K562 (cell line): ENCODE results near the gene EXOSC1. TPM values are rescaled to one million over a fixed set of nuclear protein-coding genes. Genes with fewer than 3 reads are reported as not detected.

ENCODE experiments used
- ATAC-seq: fragments of 200-7000 bp; cut with Tn5 transposase; 3 replicates; pipeline ENCODE4 v1.9.1; 2020; ENCODE audit warnings: moderate library complexity
- BruUV-seq: library from RNA; stranded (reverse); fragments of 400-500 nt; replicated peaks from 2 replicates; lab custom pipeline; 2021; lab: Mats Ljungman, UMichigan
- CTCF ChIA-PET: fragments of 300-600 bp; formaldehyde crosslinking; extraction: SDS; loops from one replicate; lab custom pipeline; 2021; ENCODE audit warnings: low intra/inter-chr PET ratio; lab: Yijun Ruan, JAX
- POLR2A ChIA-PET: fragments of 300-600, 350-650 bp; sonication (Branson Sonifier 250); formaldehyde crosslinking; extraction: SDS; loops from one replicate; lab custom pipeline; 2021; ENCODE audit warnings: antibody characterized with exemption, inconsistent platforms; lab: Yijun Ruan, JAX
- DNase-seq, 4 experiments: peaks; one replicate each; pipeline versions ENCODE4 v3.0.0 to v3.0.0-alpha.2; 2011 to 2018; ENCODE audit warnings: low spot score in 3 of 4, mixed read lengths in 3 of 4; ENCODE audit errors: extremely low read depth in 1 of 4
- FAIRE-seq: peaks from 2 replicates; lab custom pipeline; 2011; peaks lifted over from hg19 to GRCh38; lab: Jason Lieb, UNC
- H2AFZ ChIP-seq: 2 replicates; pipeline ENCODE4 v1.6.0; 2011; ENCODE audit warnings: low read depth, low read length, control low read depth, inconsistent platforms
- H3K27ac ChIP-seq: fragments of 200-600 bp; 3 replicates; pipeline ENCODE4 v1.8.0; 2011; ENCODE audit warnings: low read depth, mild to moderate bottlenecking, control low read depth, inconsistent platforms, low read length, moderate library complexity, mixed read lengths; ENCODE audit errors: extremely low read depth
- H3K27me3 ChIP-seq, 2 experiments: fragments of 300-600 bp in 1 of 2; 2 replicates in 1 of 2; 3 replicates in 1 of 2; pipeline versions ENCODE4 v1.6.0 to v1.8.0; 2011; ENCODE audit warnings: inconsistent platforms in 2 of 2, low read length in 2 of 2, mild to moderate bottlenecking in 1 of 2, mixed read lengths in 1 of 2, moderate library complexity in 1 of 2; ENCODE audit not compliant: control insufficient read depth in 2 of 2, insufficient read depth in 2 of 2
- H3K36me3 ChIP-seq: fragments of 300-600 bp; 3 replicates; pipeline ENCODE4 v1.8.0; 2011; ENCODE audit warnings: mild to moderate bottlenecking, low read length, inconsistent platforms; ENCODE audit not compliant: control insufficient read depth, insufficient read depth
- H3K4me1 ChIP-seq, 2 experiments: fragments of 200-600 bp in 1 of 2; replicated peaks in 1 of 2; 2 replicates in 1 of 2; 3 replicates in 1 of 2; pipeline versions ENCODE4 v1.5.1 to v1.8.0; 2011; ENCODE audit warnings: inconsistent platforms in 2 of 2, low read length in 2 of 2, mild to moderate bottlenecking in 1 of 2, mixed read lengths in 1 of 2, moderate library complexity in 1 of 2; ENCODE audit not compliant: control insufficient read depth in 2 of 2, insufficient read depth in 2 of 2
- H3K4me2 ChIP-seq: 2 replicates; pipeline ENCODE4 v1.6.1; 2011; ENCODE audit warnings: low read length, control low read depth, inconsistent platforms, mixed read lengths; ENCODE audit not compliant: insufficient read depth
- H3K4me3 ChIP-seq: fragments of 200-600 bp; sonication (generic), shearing (Covaris generic); 2 replicates; pipeline ENCODE4 v1.5.1; 2016; ENCODE audit warnings: control low read depth, inconsistent platforms
- H3K79me2 ChIP-seq: fragments of 200-600 bp; 3 replicates; pipeline ENCODE4 v1.8.0; 2011; ENCODE audit warnings: low read length, inconsistent platforms; ENCODE audit not compliant: control insufficient read depth, insufficient read depth
- H3K9ac ChIP-seq, 2 experiments: 2 replicates each; pipeline versions ENCODE4 v1.6.0 to v1.6.1; 2011; ENCODE audit warnings: low read depth in 2 of 2, low read length in 2 of 2, control low read depth in 1 of 2, inconsistent platforms in 1 of 2, mild to moderate bottlenecking in 1 of 2, mixed read lengths in 1 of 2; ENCODE audit not compliant: insufficient read depth in 1 of 2
- H3K9me1 ChIP-seq: one replicate; pipeline ENCODE4 v1.6.0; 2011; ENCODE audit warnings: inconsistent platforms, mild to moderate bottlenecking, low read length, moderate library complexity; ENCODE audit not compliant: control insufficient read depth, insufficient read depth
- H3K9me3 ChIP-seq: replicated peaks from 2 replicates; pipeline ENCODE4 v1.5.1; 2011; ENCODE audit warnings: low read depth, low read length, inconsistent platforms; ENCODE audit not compliant: control insufficient read depth, insufficient read depth
- H4K20me1 ChIP-seq: replicated peaks from 2 replicates; pipeline ENCODE4 v1.6.1; 2011; ENCODE audit warnings: low read length, inconsistent platforms, mixed read lengths; ENCODE audit not compliant: control insufficient read depth, insufficient read depth
- BRD4 ChIP-seq: fragments of 200-600 bp; sonication (generic); IDR thresholded peaks from 2 replicates; pipeline ENCODE4 v1.6.1; 2017; ENCODE audit warnings: inconsistent platforms
- HNRNPH1 ChIP-seq: fragments of 200-400 bp; formaldehyde crosslinking; optimal IDR thresholded peaks from 2 replicates; pipeline ENCODE3; 2017; ENCODE audit warnings: low read depth, mild to moderate bottlenecking, low read length, moderate library complexity
- SP1 ChIP-seq: sonication (generic); formaldehyde crosslinking; IDR thresholded peaks from 2 replicates; pipeline ENCODE4 v1.8.1; 2022; ENCODE audit warnings: mild to moderate bottlenecking, missing genetic modification reagents
- SRSF9 ChIP-seq: fragments of 200-400 bp; formaldehyde crosslinking; IDR thresholded peaks from 2 replicates; pipeline ENCODE4 v1.6.1; 2017; ENCODE audit warnings: low read depth, low read length, borderline replicate concordance
- ZNF518B ChIP-seq: fragments of 250-450 bp; sonication (Bioruptor Pico); IDR thresholded peaks from 2 replicates; pipeline ENCODE4 v1.5.0; 2021; ENCODE audit warnings: mild to moderate bottlenecking, moderate library complexity
- ZNF75A ChIP-seq: fragments of 450-650 bp; formaldehyde crosslinking; IDR thresholded peaks from 2 replicates; pipeline ENCODE4 v1.4.0; 2020; ENCODE audit warnings: mild to moderate bottlenecking
- WGBS: fragments of 100-300 bp; shearing (Covaris generic); methylation state at CpG from one replicate; pipeline ENCODE4 v1.1.6; 2016; ENCODE audit warnings: low coverage, mixed read lengths; ENCODE audit not compliant: insufficient coverage; ENCODE audit errors: missing lambda C conversion rate; 5-methylcytosine and 5-hydroxymethylcytosine counted together
- in situ Hi-C: fragments of 300-500 bp; cut with MboI; formaldehyde crosslinking; loops from 4 replicates; pipeline ENCODE4 v1.15.0; 2018; ENCODE audit warnings: inconsistent platforms, mixed read lengths
- intact Hi-C: fragments of 100-400 bp; cut with micrococcal nuclease; formaldehyde crosslinking; loops from 2 replicates; pipeline ENCODE4 v1.14.2; 2022
- polyA plus RNA-seq, 8 experiments: library from polyadenylated mRNA; depleted of rRNA in 4 of 8; stranded (reverse) in 5 of 8; unstranded in 3 of 8; fragments of >200 nt; fragmentation: Nextera tagmentation in 2 of 8; fragmentation: Illumina TruSeq in 1 of 8; extraction: Ambion mirVana in 2 of 8; extraction: Trizol in 1 of 8; gene quantifications; 2 replicates each; pipeline versions ENCODE4 v1.2.1 to v1.2.3, GENCODE V29; 2011 to 2014; ENCODE audit warnings: inconsistent platforms in 1 of 8, missing spikeins in 1 of 8
- total RNA-seq, 7 experiments: library from RNA; depleted of rRNA in 6 of 7; stranded (reverse); fragments of >200 nt in 6 of 7; fragmentation: Illumina TruSeq in 2 of 7; extraction: Trizol in 2 of 7; gene quantifications; 2 replicates each; pipeline versions ENCODE4 v1.2.1 to v1.2.3, GENCODE V29; 2011 to 2021; ENCODE audit warnings: low replicate concordance in 1 of 7

The EXOSC1 gene
- total and polyA plus RNA-seq, 9 of the 15 experiments (the other 6 are each of a cell fraction or from before 2014, with no cell fraction given) = 44.3 to 117 (median 67.0) TPM

GRCh38 chr10:97468162-97468561 is 22.4 kb upstream of the EXOSC1 start (continued):
- TF ChIP-seq ZNF75A (no peak), SP1 (CRISPR knock-in tag) (no peak)
- TF ChIP-seq, all 486 proteins: peak for 0

GRCh38 chr10:97466755-97467154 is 20.9 kb upstream of the EXOSC1 start:
- H3K27me3 ChIP-seq = no peaks in the 10 kb centered on the region
- H3K4me3 ChIP-seq = no peak overlapping the region
- BruUV-seq = no TSS peak
- TF ChIP-seq HNRNPH1 = no peak
- TF ChIP-seq ZNF518B (CRISPR knock-in tag) = no peak
- TF ChIP-seq BRD4 = no peak
- TF ChIP-seq SRSF9 = no peak
- no peak for DNase-seq
- no peaks in the 10 kb centered on the region for H3K4me1 ChIP-seq
- H2AFZ ChIP-seq = no peak overlapping the region
- peaks cover 77% of the 10 kb centered on the region for H3K36me3 ChIP-seq
- H3K27ac ChIP-seq = no peak overlapping the region
- no peaks in the 10 kb centered on the region for H4K20me1 ChIP-seq
- no peaks in the 10 kb centered on the region for H3K9me1 ChIP-seq
- no peak overlapping the region for H3K9ac ChIP-seq
- no peaks in the 10 kb centered on the region for H3K9me3 ChIP-seq
- CTCF ChIA-PET = no interaction called here
- H3K79me2 ChIP-seq = no peaks in the 10 kb centered on the region
- H3K4me2 ChIP-seq = no peak overlapping the region
- intact Hi-C loops = no loop called here
- in situ Hi-C loops = no loop called here
- 91% methylated on average over 4 of the region's 4 CpGs for WGBS
- POLR2A ChIA-PET = interaction anchor here (0.8 to 3.1 kb wide), 5 partner anchors 8 to 130 kb away, joined by 3 to 12 read pairs (median 4); no protein-coding TSS in a partner anchor
- no peak for ATAC-seq
- FAIRE-seq = no peak
